Parathyroid adenoma (tissue), 2 donors: ENCODE results near the gene CARD16.

Source experiments
- H2AFZ ChIP-seq: fragments of 300-600 bp; sonication (generic); one replicate; pipeline ENCODE4 v1.7.0; 2017; ENCODE audit warnings: antibody characterized with exemption, mild to moderate bottlenecking
- H3K27ac ChIP-seq: fragments of 300-600 bp; sonication (generic); one replicate; pipeline ENCODE4 v1.7.0; 2017
- H3K27me3 ChIP-seq: fragments of 300-600 bp; sonication (generic); one replicate; pipeline ENCODE4 v1.7.0; 2017; ENCODE audit warnings: low read length; ENCODE audit not compliant: control insufficient read depth, insufficient read depth
- H3K36me3 ChIP-seq: fragments of 300-600 bp; sonication (generic); one replicate; pipeline ENCODE4 v1.7.0; 2017; ENCODE audit warnings: low read length; ENCODE audit not compliant: control insufficient read depth, insufficient read depth
- H3K4me1 ChIP-seq: fragments of 300-600 bp; sonication (generic); one replicate; pipeline ENCODE4 v1.7.0; 2017; ENCODE audit warnings: control low read depth
- H3K4me2 ChIP-seq: fragments of 300-600 bp; sonication (generic); one replicate; pipeline ENCODE4 v1.7.0; 2017; ENCODE audit warnings: low read length
- H3K4me3 ChIP-seq: fragments of 300-600 bp; sonication (generic); one replicate; pipeline ENCODE4 v1.7.0; 2017; ENCODE audit warnings: low read depth, low read length
- H3K79me2 ChIP-seq: fragments of 300-600 bp; sonication (generic); one replicate; pipeline ENCODE4 v1.7.0; 2017; ENCODE audit warnings: control low read depth
- H3K9ac ChIP-seq: fragments of 300-600 bp; sonication (generic); one replicate; pipeline ENCODE4 v1.7.0; 2017; ENCODE audit warnings: mild to moderate bottlenecking
- H3K9me3 ChIP-seq: fragments of 300-600 bp; sonication (generic); one replicate; pipeline ENCODE4 v1.7.0; 2017; ENCODE audit warnings: low read length; ENCODE audit not compliant: control insufficient read depth
- CTCF ChIP-seq: fragments of 300-600 bp; sonication (generic); IDR thresholded peaks from one replicate; pipeline ENCODE4 v1.7.0; 2017; ENCODE audit warnings: antibody characterized with exemption, mild to moderate bottlenecking
- donor health status: primary hyperparathyroidism.

The CARD16 gene

DNA sequence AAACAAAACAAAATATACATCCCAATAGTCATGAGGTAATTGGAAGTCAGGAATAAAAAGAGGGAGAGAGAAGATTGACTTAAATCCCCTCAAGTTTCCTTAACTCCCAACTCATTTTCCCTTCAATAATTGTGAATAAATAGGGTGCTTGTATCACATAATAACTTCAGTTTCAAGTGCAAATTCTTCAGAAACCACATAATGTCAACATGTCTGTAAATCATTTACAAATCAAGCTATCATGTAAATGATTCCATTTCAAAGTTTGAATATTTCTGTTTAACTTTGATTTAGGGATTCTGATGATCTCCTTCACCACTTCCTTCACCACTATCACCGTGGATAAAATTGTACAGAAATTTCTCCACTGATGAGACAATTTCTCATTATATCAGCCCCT lies 45.4 kb downstream of the CARD16 start:
- H3K79me2 ChIP-seq, result no peaks in the 10 kb centered on the region
- no peak overlapping the region for H3K4me3 ChIP-seq
- no peaks in the 10 kb centered on the region for H3K9me3 ChIP-seq
- H3K27me3 ChIP-seq, result no peaks in the 10 kb centered on the region
- H3K4me2 ChIP-seq, result no peak overlapping the region
- TF ChIP-seq CTCF, result no peak
- H3K4me1 ChIP-seq, result no peaks in the 10 kb centered on the region
- H3K27ac ChIP-seq, result no peak overlapping the region
- H3K36me3 ChIP-seq, result no peaks in the 10 kb centered on the region
- H3K9ac ChIP-seq, result no peak overlapping the region
- no peak overlapping the region for H2AFZ ChIP-seq

GRCh38 chr11:104997288-104997687 lies 47.8 kb downstream of the CARD16 start:
- Histone ChIP-seq H3K27ac (no peak overlapping the region), H3K4me3 (no peak overlapping the region), H3K4me2 (no peak overlapping the region), H2AFZ (no peak overlapping the region), H3K27me3 (no peaks in the 10 kb centered on the region), H3K79me2 (no peaks in the 10 kb centered on the region), H3K4me1 (no peaks in the 10 kb centered on the region), H3K9ac (no peak overlapping the region), H3K9me3 (no peaks in the 10 kb centered on the region), H3K36me3 (no peaks in the 10 kb centered on the region)
- no peak for TF ChIP-seq CTCF

DNA sequence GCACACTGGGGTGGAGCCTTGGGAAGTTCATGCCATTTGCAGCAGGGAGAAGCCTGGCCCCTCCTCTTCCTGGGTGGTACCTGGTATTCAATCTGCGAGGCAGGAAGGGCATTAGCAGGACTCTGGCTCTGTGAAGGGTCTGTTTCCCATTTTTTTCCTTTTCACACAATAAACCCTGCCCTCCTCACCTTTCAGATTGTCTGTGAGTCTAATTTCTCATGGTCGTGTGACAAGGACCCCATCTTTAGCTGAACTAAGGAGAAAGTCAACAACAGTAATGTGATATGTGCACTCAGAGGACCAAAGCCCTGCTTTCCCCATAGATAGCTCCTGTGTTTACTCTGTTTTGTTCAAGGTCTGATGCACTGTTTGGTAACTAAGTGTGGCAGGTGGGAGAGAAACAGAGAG lies 50.1 kb downstream of the CARD16 start:
- Histone ChIP-seq H3K4me3 (no peak overlapping the region), H2AFZ (no peak overlapping the region), H3K79me2 (no peaks in the 10 kb centered on the region), H3K9me3 (no peaks in the 10 kb centered on the region), H3K4me2 (no peak overlapping the region), H3K27me3 (no peaks in the 10 kb centered on the region), H3K4me1 (no peaks in the 10 kb centered on the region), H3K27ac (no peak overlapping the region), H3K9ac (no peak overlapping the region), H3K36me3 (no peaks in the 10 kb centered on the region)
- TF ChIP-seq CTCF, result no peak

DNA sequence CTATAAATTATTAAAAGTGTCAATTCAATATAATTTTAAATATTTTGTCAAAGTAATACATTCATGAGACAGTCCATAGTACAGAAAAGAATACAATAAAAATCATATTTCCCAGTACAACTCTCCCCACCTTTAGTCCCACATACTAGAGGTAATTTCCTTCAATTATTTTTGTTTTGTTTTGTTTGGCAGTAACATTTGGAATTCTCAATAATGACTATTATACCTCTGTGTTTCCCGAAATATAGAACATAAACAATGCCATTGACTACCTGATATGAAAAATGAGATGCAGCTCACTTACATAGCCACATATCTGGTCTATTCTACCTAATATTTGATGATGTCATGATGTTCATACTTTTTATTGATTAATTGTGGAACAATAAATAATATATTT lies 52.4 kb downstream of the CARD16 start:
- Histone ChIP-seq H2AFZ (no peak overlapping the region), H3K4me1 (no peaks in the 10 kb centered on the region), H3K9ac (no peak overlapping the region), H3K36me3 (no peaks in the 10 kb centered on the region), H3K4me2 (no peak overlapping the region), H3K4me3 (no peak overlapping the region), H3K79me2 (no peaks in the 10 kb centered on the region), H3K9me3 (no peaks in the 10 kb centered on the region), H3K27ac (no peak overlapping the region), H3K27me3 (no peaks in the 10 kb centered on the region)
- TF ChIP-seq CTCF, result no peak

DNA sequence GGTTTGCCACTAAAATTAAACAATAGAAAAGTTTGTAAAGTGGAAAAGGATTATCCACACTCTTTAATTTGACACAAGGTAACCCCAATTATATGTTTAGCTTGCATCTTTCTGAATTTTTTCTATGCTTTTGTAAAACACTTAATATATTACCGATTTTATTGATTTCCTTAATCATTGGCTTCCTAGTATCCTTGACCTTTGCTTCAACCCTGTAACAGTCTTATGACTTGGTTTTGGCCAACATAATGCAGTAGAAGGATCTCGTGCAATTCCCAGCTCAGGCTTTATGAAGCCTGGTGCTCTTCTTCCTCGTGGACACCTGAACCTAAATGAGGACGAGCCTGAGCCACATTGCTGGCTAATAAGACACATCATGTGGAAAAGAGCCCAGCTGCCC lies 53.1 kb downstream of the CARD16 start:
- Histone ChIP-seq H3K27ac (no peak overlapping the region), H3K4me1 (no peaks in the 10 kb centered on the region), H3K79me2 (no peaks in the 10 kb centered on the region), H3K9ac (no peak overlapping the region), H3K9me3 (no peaks in the 10 kb centered on the region), H3K4me2 (no peak overlapping the region), H3K27me3 (no peaks in the 10 kb centered on the region), H3K4me3 (no peak overlapping the region), H2AFZ (no peak overlapping the region), H3K36me3 (no peaks in the 10 kb centered on the region)
- TF ChIP-seq CTCF, result no peak
